ENCODE measurements around the gene GYS2.

- TF ChIP-seq POLR2A (IDR thresholded peaks at IDR 0.05; ENCODE audit: low read depth, low read length): no peak
- no peak for TF ChIP-seq SPI1 (IDR thresholded peaks at IDR 0.05; ENCODE audit: low read depth, low read length)
Measured at GRCh38 chr12:21566907-21567394, 37.7 kb downstream of the GYS2 start.

All from GM12891 (cell line).